GM19467 (cell line): ENCODE data around the gene TIMM8A.
"Not testable (repeated sequence)": the region's sequence is repeated elsewhere in the genome, so short reads cannot be mapped to it uniquely, and the experiment has no call there.

Experiments
- ATAC-seq: cut with Tn5 transposase; IDR thresholded peaks from one replicate; pipeline ENCODE4 v1.9.1; 2021; ENCODE audit warnings: mild to moderate bottlenecking, moderate library complexity; ENCODE audit not compliant: unreplicated experiment

Gene TIMM8A

GRCh38 chrX:101360390-101360789 is 11.8 kb upstream of the TIMM8A start:
- no peak for ATAC-seq

GRCh38 chrX:101359966-101360365 is 11.4 kb upstream of the TIMM8A start:
- ATAC-seq = no peak

GRCh38 chrX:101357166-101357795 is 8.7 kb upstream of the TIMM8A start:
- ATAC-seq = no peak

GRCh38 chrX:101349193-101349562 is 636 bp upstream of the TIMM8A start:
- no peak for ATAC-seq

- no peak for ATAC-seq
These were observed 587 bp downstream of the TIMM8A start for GRCh38 chrX:101347859-101348451.

GRCh38 chrX:101337776-101338271 is 10.7 kb downstream of the TIMM8A start:
- ATAC-seq = no peak

- not testable (repeated sequence) for ATAC-seq
These were observed 14.2 kb downstream of the TIMM8A start for GRCh38 chrX:101334310-101334709.

- ATAC-seq = not testable (repeated sequence)
These were observed 21.9 kb downstream of the TIMM8A start for GRCh38 chrX:101326600-101326999.

GRCh38 chrX:101303790-101304189 is 44.8 kb downstream of the TIMM8A start:
- ATAC-seq = no peak
